Chondrocyte (in vitro differentiated cells): ENCODE results near the gene CREB5. TPM values are rescaled to one million over a fixed set of nuclear protein-coding genes. Genes with fewer than 3 reads are reported as not detected.

ENCODE experiments used
- DNase-seq: peaks from one replicate; pipeline ENCODE4 v3.0.0; 2021; ENCODE audit warnings: mixed read lengths, low spot score
- H3K27ac Mint-ChIP-seq: one replicate; pipeline ENCODE4 v1.8.0; 2021; ENCODE audit warnings: mild to moderate bottlenecking, moderate library complexity, mixed read lengths; ENCODE audit not compliant: unreplicated experiment
- H3K27me3 Mint-ChIP-seq: 2 replicates; pipeline ENCODE4 v1.8.0; 2021; ENCODE audit warnings: low read depth, mixed read lengths
- H3K36me3 Mint-ChIP-seq: 2 replicates; pipeline ENCODE4 v1.8.0; 2021; ENCODE audit warnings: low read depth, mixed read lengths
- H3K4me1 Mint-ChIP-seq: 2 replicates; pipeline ENCODE4 v1.8.0; 2021; ENCODE audit warnings: low read depth, mild to moderate bottlenecking, mixed read lengths
- H3K4me3 Mint-ChIP-seq: one replicate; pipeline ENCODE4 v1.8.0; 2021; ENCODE audit warnings: mild to moderate bottlenecking, moderate library complexity, mixed read lengths; ENCODE audit not compliant: unreplicated experiment
- H3K9me3 Mint-ChIP-seq: 2 replicates; pipeline ENCODE4 v1.8.0; 2021; ENCODE audit warnings: low read depth, mixed read lengths
- total RNA-seq: library from RNA; stranded (reverse); gene quantifications from 3 replicates; pipeline ENCODE4 v1.2.1, GENCODE V29; 2021
- TF ChIP-seq, protein P1 (sequence below): fragments of 200-600 bp; sonication (generic); IDR thresholded peaks from 2 replicates; pipeline ENCODE4 v1.5.0; 2021; ENCODE audit warnings: antibody characterized with exemption, mild to moderate bottlenecking, moderate library complexity

CREB5 gene
- total RNA-seq, 1 donor from 2014 or later = 8.2 TPM

DNA sequence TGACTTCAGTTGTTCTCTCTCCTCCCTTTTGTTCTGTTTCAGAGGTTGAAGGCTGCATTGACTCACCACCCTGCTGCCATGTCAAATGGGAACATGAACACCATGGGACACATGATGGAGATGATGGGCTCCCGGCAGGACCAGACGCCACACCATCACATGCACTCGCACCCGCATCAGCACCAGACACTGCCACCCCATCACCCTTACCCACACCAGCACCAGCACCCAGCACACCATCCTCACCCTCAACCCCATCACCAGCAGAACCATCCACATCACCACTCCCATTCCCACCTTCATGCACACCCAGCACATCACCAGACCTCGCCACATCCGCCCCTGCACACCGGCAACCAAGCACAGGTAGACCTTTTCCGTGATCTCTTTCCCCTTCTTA lies 391.8 kb downstream of the CREB5 start:
- TF ChIP-seq, protein P1, sequence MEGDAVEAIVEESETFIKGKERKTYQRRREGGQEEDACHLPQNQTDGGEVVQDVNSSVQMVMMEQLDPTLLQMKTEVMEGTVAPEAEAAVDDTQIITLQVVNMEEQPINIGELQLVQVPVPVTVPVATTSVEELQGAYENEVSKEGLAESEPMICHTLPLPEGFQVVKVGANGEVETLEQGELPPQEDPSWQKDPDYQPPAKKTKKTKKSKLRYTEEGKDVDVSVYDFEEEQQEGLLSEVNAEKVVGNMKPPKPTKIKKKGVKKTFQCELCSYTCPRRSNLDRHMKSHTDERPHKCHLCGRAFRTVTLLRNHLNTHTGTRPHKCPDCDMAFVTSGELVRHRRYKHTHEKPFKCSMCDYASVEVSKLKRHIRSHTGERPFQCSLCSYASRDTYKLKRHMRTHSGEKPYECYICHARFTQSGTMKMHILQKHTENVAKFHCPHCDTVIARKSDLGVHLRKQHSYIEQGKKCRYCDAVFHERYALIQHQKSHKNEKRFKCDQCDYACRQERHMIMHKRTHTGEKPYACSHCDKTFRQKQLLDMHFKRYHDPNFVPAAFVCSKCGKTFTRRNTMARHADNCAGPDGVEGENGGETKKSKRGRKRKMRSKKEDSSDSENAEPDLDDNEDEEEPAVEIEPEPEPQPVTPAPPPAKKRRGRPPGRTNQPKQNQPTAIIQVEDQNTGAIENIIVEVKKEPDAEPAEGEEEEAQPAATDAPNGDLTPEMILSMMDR = no peak
- H3K4me1 Mint-ChIP-seq = peaks cover 9% of the 10 kb centered on the region
- no peak overlapping the region for H3K27ac Mint-ChIP-seq
- H3K4me3 Mint-ChIP-seq = no peak overlapping the region
- no peak for DNase-seq
- H3K36me3 Mint-ChIP-seq = peaks cover 7% of the 10 kb centered on the region
- H3K27me3 Mint-ChIP-seq = no peaks in the 10 kb centered on the region
- no peaks in the 10 kb centered on the region for H3K9me3 Mint-ChIP-seq

DNA sequence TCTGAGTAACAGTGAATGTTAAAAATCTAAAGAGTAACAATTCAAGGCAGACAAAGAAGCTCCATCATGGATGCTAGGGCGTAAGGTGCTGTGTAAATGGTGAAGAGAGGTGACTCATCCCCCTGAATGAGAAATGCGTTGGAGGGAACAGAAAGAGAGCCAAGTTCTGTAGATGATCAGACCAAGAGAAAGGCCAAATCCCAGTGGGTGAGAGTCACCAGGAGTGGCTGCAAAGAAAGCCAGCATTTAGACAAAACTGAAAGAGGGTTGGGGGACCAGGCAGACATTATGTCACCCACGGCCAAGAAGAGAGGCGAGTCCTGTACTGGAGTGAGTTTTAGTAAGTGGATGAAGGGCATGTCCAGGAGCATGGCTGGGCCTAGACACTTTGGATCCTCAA lies 392.7 kb downstream of the CREB5 start:
- Mint-ChIP-seq H3K27me3 (no peaks in the 10 kb centered on the region), H3K36me3 (peaks cover 7% of the 10 kb centered on the region), H3K9me3 (no peaks in the 10 kb centered on the region), H3K4me3 (no peak overlapping the region), H3K4me1 (peaks cover 9% of the 10 kb centered on the region), H3K27ac (no peak overlapping the region)
- DNase-seq = no peak
- TF ChIP-seq, protein P1 = no peak

- H3K27me3 Mint-ChIP-seq = no peaks in the 10 kb centered on the region
- no peak overlapping the region for H3K4me3 Mint-ChIP-seq
- H3K36me3 Mint-ChIP-seq = peaks cover 7% of the 10 kb centered on the region
- no peak overlapping the region for H3K27ac Mint-ChIP-seq
- H3K4me1 Mint-ChIP-seq = peaks cover 10% of the 10 kb centered on the region
- no peaks in the 10 kb centered on the region for H3K9me3 Mint-ChIP-seq
- TF ChIP-seq, protein P1 = no peak
- no peak for DNase-seq
Measured at GRCh38 chr7:28806841-28807240, 394.5 kb downstream of the CREB5 start.

DNA sequence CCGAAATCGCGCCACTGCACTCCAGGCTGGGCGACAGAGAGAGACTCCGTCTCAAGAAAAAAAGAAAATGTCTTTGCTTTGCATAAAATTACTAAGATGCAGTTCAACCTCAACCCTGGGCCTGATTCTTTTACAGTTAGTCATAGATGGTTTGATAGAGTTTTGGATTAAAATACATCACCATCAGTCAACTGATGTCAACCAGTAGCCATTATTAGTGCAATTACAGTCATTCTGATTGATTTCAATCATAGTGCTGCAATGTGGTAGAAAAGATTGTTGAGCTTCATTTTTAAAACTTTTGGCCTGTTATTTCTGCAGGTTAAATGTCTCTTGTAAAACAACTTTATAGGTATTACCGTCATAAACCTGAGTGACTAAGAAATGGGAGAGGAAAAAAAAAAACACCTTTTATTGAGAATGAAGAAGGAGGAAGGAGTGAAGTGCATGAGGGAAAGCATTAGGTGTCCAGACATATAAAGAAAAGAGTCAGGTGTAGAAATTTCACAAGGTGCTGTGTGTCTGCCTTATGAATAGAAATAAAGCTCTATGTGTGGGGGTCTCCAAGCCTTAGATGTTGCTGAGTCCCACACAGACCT lies 395.2 kb downstream of the CREB5 start:
- TF ChIP-seq, protein P1 = no peak
- no peak for DNase-seq
- H3K4me1 Mint-ChIP-seq = peaks cover 17% of the 10 kb centered on the region

GRCh38 chr7:28808796-28809533 lies 396.6 kb downstream of the CREB5 start:
- no peak for DNase-seq

More for the DNA sequence above, 395.2 kb downstream of the CREB5 start:
- Mint-ChIP-seq H3K9me3 (no peaks in the 10 kb centered on the region), H3K27me3 (no peaks in the 10 kb centered on the region), H3K36me3 (peaks cover 7% of the 10 kb centered on the region), H3K27ac (no peak overlapping the region), H3K4me3 (no peak overlapping the region)

More at GRCh38 chr7:28808796-28809533, 396.6 kb downstream of the CREB5 start:
- Mint-ChIP-seq H3K27ac (peak overlapping the region; percentile 64), H3K4me3 (no peak overlapping the region), H3K27me3 (no peaks in the 10 kb centered on the region), H3K9me3 (no peaks in the 10 kb centered on the region), H3K36me3 (peaks cover 7% of the 10 kb centered on the region), H3K4me1 (peaks cover 31% of the 10 kb centered on the region)
- TF ChIP-seq, protein P1 = peak; percentile 22
